ENCODE results near the gene CCDC149.

The CCDC149 gene

GRCh38 chr4:24897639-24898038, 15.2 kb downstream of the CCDC149 start:
- TF ChIP-seq SIN3A (IDR thresholded peaks at IDR 0.05; ENCODE audit: borderline replicate concordance, insufficient read depth, low read length) (no peak), TAF1 (IDR thresholded peaks at IDR 0.05; ENCODE audit: borderline replicate concordance, insufficient read depth, low read length) (no peak), POLR2AphosphoS5 (IDR thresholded peaks at IDR 0.05; ENCODE audit: low read depth, low read length) (no peak), REST (IDR thresholded peaks at IDR 0.05; ENCODE audit: insufficient read depth in 1 of 2, low read depth in 2 of 2, low read length in 2 of 2) (no peak), FOXP2 (optimal IDR thresholded peaks at IDR 0.05; ENCODE audit: borderline replicate concordance, extremely low read depth, extremely low read length, insufficient read depth) (no peak)

GRCh38 chr4:24896977-24897376, 15.9 kb downstream of the CCDC149 start:
- TF ChIP-seq SIN3A (IDR thresholded peaks at IDR 0.05; ENCODE audit: borderline replicate concordance, insufficient read depth, low read length): no peak
- TF ChIP-seq REST (IDR thresholded peaks at IDR 0.05; ENCODE audit: insufficient read depth in 1 of 2, low read depth in 2 of 2, low read length in 2 of 2): no peak
- no peak for TF ChIP-seq TAF1 (IDR thresholded peaks at IDR 0.05; ENCODE audit: borderline replicate concordance, insufficient read depth, low read length)
- no peak for TF ChIP-seq FOXP2 (optimal IDR thresholded peaks at IDR 0.05; ENCODE audit: borderline replicate concordance, extremely low read depth, extremely low read length, insufficient read depth)
- no peak for TF ChIP-seq POLR2AphosphoS5 (IDR thresholded peaks at IDR 0.05; ENCODE audit: low read depth, low read length)

GRCh38 chr4:24896056-24896455, 16.8 kb downstream of the CCDC149 start:
- no peak for TF ChIP-seq SIN3A (IDR thresholded peaks at IDR 0.05; ENCODE audit: borderline replicate concordance, insufficient read depth, low read length)
- no peak for TF ChIP-seq TAF1 (IDR thresholded peaks at IDR 0.05; ENCODE audit: borderline replicate concordance, insufficient read depth, low read length)
- no peak for TF ChIP-seq REST (IDR thresholded peaks at IDR 0.05; ENCODE audit: insufficient read depth in 1 of 2, low read depth in 2 of 2, low read length in 2 of 2)
- TF ChIP-seq POLR2AphosphoS5 (IDR thresholded peaks at IDR 0.05; ENCODE audit: low read depth, low read length): no peak

- TF ChIP-seq SIN3A (IDR thresholded peaks at IDR 0.05; ENCODE audit: borderline replicate concordance, insufficient read depth, low read length) (no peak), REST (IDR thresholded peaks at IDR 0.05; ENCODE audit: insufficient read depth in 1 of 2, low read depth in 2 of 2, low read length in 2 of 2) (no peak), TAF1 (IDR thresholded peaks at IDR 0.05; ENCODE audit: borderline replicate concordance, insufficient read depth, low read length) (no peak), FOXP2 (optimal IDR thresholded peaks at IDR 0.05; ENCODE audit: borderline replicate concordance, extremely low read depth, extremely low read length, insufficient read depth) (no peak), POLR2AphosphoS5 (IDR thresholded peaks at IDR 0.05; ENCODE audit: low read depth, low read length) (no peak)
Observed at GRCh38 chr4:24895461-24895860, 17.4 kb downstream of the CCDC149 start.

- no peak for TF ChIP-seq FOXP2 (optimal IDR thresholded peaks at IDR 0.05; ENCODE audit: borderline replicate concordance, extremely low read depth, extremely low read length, insufficient read depth)
- TF ChIP-seq SIN3A (IDR thresholded peaks at IDR 0.05; ENCODE audit: borderline replicate concordance, insufficient read depth, low read length): no peak
- TF ChIP-seq REST (IDR thresholded peaks at IDR 0.05; ENCODE audit: insufficient read depth in 1 of 2, low read depth in 2 of 2, low read length in 2 of 2): no peak
- no peak for TF ChIP-seq POLR2AphosphoS5 (IDR thresholded peaks at IDR 0.05; ENCODE audit: low read depth, low read length)
- TF ChIP-seq TAF1 (IDR thresholded peaks at IDR 0.05; ENCODE audit: borderline replicate concordance, insufficient read depth, low read length): no peak
Observed at GRCh38 chr4:24894846-24895245, 18.0 kb downstream of the CCDC149 start.
